SU-DHL-6 (cell line): Measurements from ENCODE around the gene LTBP2.

ENCODE experiments used
- H2AFZ ChIP-seq: fragments of 200-600 bp; sonication (generic); 2 replicates; pipeline ENCODE4 v1.6.1; 2014; ENCODE audit warnings: low read depth, mild to moderate bottlenecking, moderate library complexity, mixed read lengths, antibody characterized with exemption, low read length; ENCODE audit not compliant: severe bottlenecking
- H3F3A ChIP-seq: fragments of 200-600 bp; shearing (Covaris generic); 2 replicates; pipeline ENCODE4 v1.6.0; 2016; ENCODE audit warnings: antibody characterized with exemption, mild to moderate bottlenecking; ENCODE audit not compliant: insufficient read depth
- H3K27ac ChIP-seq: fragments of 200-600 bp; sonication (generic); 2 replicates; pipeline ENCODE4 v1.5.1; 2016; ENCODE audit warnings: low read depth, mild to moderate bottlenecking, low read length, moderate library complexity, mixed read lengths
- H3K27me3 ChIP-seq: fragments of 200-600 bp; sonication (generic), shearing (Covaris generic); 2 replicates; pipeline ENCODE4 v1.6.0; 2014; ENCODE audit warnings: mild to moderate bottlenecking, low read length
- H3K36me3 ChIP-seq: fragments of 200-600 bp; sonication (generic); 2 replicates; pipeline ENCODE4 v1.6.1; 2014; ENCODE audit warnings: mild to moderate bottlenecking, low read length, mixed read lengths
- H3K4me2 ChIP-seq: fragments of 300-600, 200-600 bp; shearing (Covaris generic), sonication (generic); 2 replicates; pipeline ENCODE4 v1.6.0; 2014; ENCODE audit warnings: low read length, low read depth, mild to moderate bottlenecking; ENCODE audit not compliant: poor library complexity, severe bottlenecking
- H3K4me3 ChIP-seq: fragments of 200-600 bp; sonication (generic); 2 replicates; pipeline ENCODE4 v1.5.1; 2014; ENCODE audit warnings: antibody characterized with exemption, low read length, mild to moderate bottlenecking, mixed read lengths; ENCODE audit not compliant: insufficient read depth, poor library complexity, severe bottlenecking
- H3K79me2 ChIP-seq: fragments of 200-600 bp; sonication (generic); 2 replicates; pipeline ENCODE4 v1.6.1; 2014; ENCODE audit warnings: mild to moderate bottlenecking, low read length, moderate library complexity; ENCODE audit not compliant: insufficient read depth
- H3K9ac ChIP-seq: fragments of 200-600 bp; sonication (generic); 2 replicates; pipeline ENCODE4 v1.7.0; 2014; ENCODE audit warnings: mild to moderate bottlenecking, low read length
- H3K9me2 ChIP-seq: fragments of 200-600 bp; sonication (generic); replicated peaks from 2 replicates; pipeline ENCODE4 v1.6.1; 2014; ENCODE audit warnings: low read length; ENCODE audit not compliant: insufficient read depth
- H3K9me3 ChIP-seq: fragments of 200-600 bp; sonication (generic); 2 replicates; pipeline ENCODE4 v1.6.1; 2014; ENCODE audit warnings: low read length, mixed read lengths; ENCODE audit not compliant: insufficient read depth
- H4K20me1 ChIP-seq: fragments of 200-600 bp; sonication (generic); 2 replicates; pipeline ENCODE4 v1.6.1; 2014; ENCODE audit warnings: low read depth, mild to moderate bottlenecking, antibody characterized with exemption, low read length, moderate library complexity, mixed read lengths
- CTCF ChIP-seq: fragments of 200-600 bp; sonication (generic); IDR thresholded peaks from one replicate; pipeline ENCODE4 v1.5.1; 2017; ENCODE audit warnings: antibody characterized with exemption, mild to moderate bottlenecking, low read length, moderate library complexity; ENCODE audit not compliant: insufficient read depth, poor library complexity, severe bottlenecking
- EZH2phosphoT487 ChIP-seq: fragments of 200-600 bp; sonication (generic), shearing (Covaris generic); conservative IDR thresholded peaks from 2 replicates; pipeline ENCODE4 v1.6.1; 2018; ENCODE audit warnings: mild to moderate bottlenecking, antibody characterized with exemption, low read length, moderate library complexity, mixed read lengths

LTBP2 gene

GRCh38 chr14:74528406-74528805 is 83.6 kb downstream of the LTBP2 start:
- Histone ChIP-seq H3K79me2 (no peaks in the 10 kb centered on the region), H4K20me1 (no peaks in the 10 kb centered on the region), H3K4me3 (no peak overlapping the region), H3K27ac (no peak overlapping the region), H2AFZ (no peak overlapping the region), H3F3A (no peaks in the 10 kb centered on the region), H3K4me2 (no peak overlapping the region), H3K9ac (no peak overlapping the region), H3K9me3 (no peaks in the 10 kb centered on the region), H3K36me3 (no peaks in the 10 kb centered on the region), H3K27me3 (no peaks in the 10 kb centered on the region), H3K9me2 (no peaks in the 10 kb centered on the region)
- no peak for TF ChIP-seq EZH2phosphoT487

- no peaks in the 10 kb centered on the region for H4K20me1 ChIP-seq
- H3K9me3 ChIP-seq: no peaks in the 10 kb centered on the region
- H3K9me2 ChIP-seq: no peaks in the 10 kb centered on the region
- no peak overlapping the region for H3K4me2 ChIP-seq
- H3K9ac ChIP-seq: no peak overlapping the region
- no peak overlapping the region for H3K27ac ChIP-seq
- H3K79me2 ChIP-seq: no peaks in the 10 kb centered on the region
- no peak overlapping the region for H3K4me3 ChIP-seq
- no peak overlapping the region for H2AFZ ChIP-seq
- no peaks in the 10 kb centered on the region for H3F3A ChIP-seq
- no peaks in the 10 kb centered on the region for H3K36me3 ChIP-seq
- no peaks in the 10 kb centered on the region for H3K27me3 ChIP-seq
- TF ChIP-seq EZH2phosphoT487: no peak
Measured at GRCh38 chr14:74527736-74528280, 84.2 kb downstream of the LTBP2 start.

- no peak overlapping the region for H3K9ac ChIP-seq
- H3K79me2 ChIP-seq: no peaks in the 10 kb centered on the region
- no peak overlapping the region for H3K4me2 ChIP-seq
- no peaks in the 10 kb centered on the region for H3K36me3 ChIP-seq
- H4K20me1 ChIP-seq: no peaks in the 10 kb centered on the region
- no peak overlapping the region for H3K27ac ChIP-seq
- no peaks in the 10 kb centered on the region for H3K27me3 ChIP-seq
- H3K9me2 ChIP-seq: no peaks in the 10 kb centered on the region
- H2AFZ ChIP-seq: no peak overlapping the region
- no peaks in the 10 kb centered on the region for H3K9me3 ChIP-seq
- TF ChIP-seq CTCF (no peak), EZH2phosphoT487 (no peak)
- H3F3A ChIP-seq: no peaks in the 10 kb centered on the region
- no peak overlapping the region for H3K4me3 ChIP-seq
Measured at GRCh38 chr14:74526854-74527585, 85.0 kb downstream of the LTBP2 start.

DNA sequence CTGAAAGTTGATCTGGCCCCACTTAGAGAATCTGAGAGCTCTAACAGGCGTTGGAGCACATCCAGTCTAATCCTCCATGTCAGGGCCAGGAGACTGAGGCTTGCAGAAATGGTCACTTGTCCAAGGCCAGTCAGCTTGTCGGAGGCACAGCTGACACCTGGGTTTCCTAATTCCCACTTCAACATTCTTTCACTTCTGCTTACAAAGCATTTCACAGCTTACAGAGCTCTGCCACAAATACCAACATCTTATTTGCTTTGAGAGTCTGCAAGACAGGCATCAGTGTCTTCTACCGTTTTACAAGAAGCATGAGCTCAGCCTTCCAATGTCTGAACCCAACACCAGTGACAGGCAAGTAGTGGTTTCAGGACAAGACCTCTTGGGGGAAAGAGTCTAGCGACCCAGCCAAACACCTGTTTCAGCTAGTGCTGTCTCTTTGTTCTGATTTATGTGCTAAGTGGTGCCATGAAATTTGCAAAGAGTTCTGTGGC is 86.6 kb downstream of the LTBP2 start:
- H3K27ac ChIP-seq: no peak overlapping the region
- H3K27me3 ChIP-seq: no peaks in the 10 kb centered on the region
- no peak overlapping the region for H2AFZ ChIP-seq
- no peaks in the 10 kb centered on the region for H3K9me3 ChIP-seq
- no peak overlapping the region for H3K9ac ChIP-seq
- no peak overlapping the region for H3K4me3 ChIP-seq
- H3K9me2 ChIP-seq: no peaks in the 10 kb centered on the region
- H4K20me1 ChIP-seq: no peaks in the 10 kb centered on the region
- H3K36me3 ChIP-seq: no peaks in the 10 kb centered on the region
- no peak overlapping the region for H3K4me2 ChIP-seq
- TF ChIP-seq CTCF (no peak), EZH2phosphoT487 (no peak)
- no peaks in the 10 kb centered on the region for H3F3A ChIP-seq
- H3K79me2 ChIP-seq: no peaks in the 10 kb centered on the region
